ENCODE data around the gene PDK3.

DNA sequence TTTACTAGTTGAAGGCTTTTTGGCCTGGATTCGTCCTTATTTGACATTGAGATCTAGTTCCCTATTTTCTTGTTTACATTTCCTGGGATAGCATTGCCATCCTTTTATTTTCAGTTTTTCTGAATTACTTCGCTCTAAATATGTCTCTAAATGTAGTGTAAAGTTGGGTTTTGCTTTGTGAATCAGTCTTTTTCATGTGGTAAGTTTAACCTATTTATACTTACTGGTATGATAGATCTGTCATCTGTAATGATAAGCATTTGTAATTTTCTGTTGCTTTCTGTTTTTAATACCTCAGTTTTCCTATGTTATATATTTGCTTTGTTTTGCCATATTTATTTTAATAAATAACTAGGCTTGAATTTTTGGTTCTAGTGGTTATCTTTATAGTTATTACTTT is 6.7 kb downstream of the PDK3 start:
- TF ChIP-seq GATA2 (IDR thresholded peaks at IDR 0.05; ENCODE audit: low read depth, low read length) (no peak), GATA3 (IDR thresholded peaks at IDR 0.05; ENCODE audit: low read depth, low read length) (no peak)
